T-cell (primary cell): Measurements from ENCODE around the gene LBR. TPM values are rescaled to one million over a fixed set of nuclear protein-coding genes. Genes with fewer than 3 reads are reported as not detected.

Experiments
- ATAC-seq, 4 experiments: fragments of 200-7000 bp in 3 of 4; fragments of 150-1000 bp in 1 of 4; cut with Tn5 transposase; replicated peaks in 1 of 4; 1 replicate in 3 of 4; 2 replicates in 1 of 4; pipeline ENCODE4 v1.10.0; 2021; ENCODE audit warnings: moderate library complexity in 3 of 4, mild to moderate bottlenecking in 2 of 4, moderate number of reproducible peaks in 1 of 4
- CTCF ChIA-PET, 2 donors: fragments of 300-600 bp; sonication (Branson Sonifier 250); formaldehyde crosslinking; loops; one replicate each; lab custom pipeline; 2022; ENCODE audit warnings: antibody characterized with exemption in 2 of 2; lab: Charles Lee
- POLR2A ChIA-PET, 2 donors: fragments of 300-600 bp; sonication (Branson Sonifier 250); formaldehyde crosslinking; loops; one replicate each; lab custom pipeline; 2022; ENCODE audit warnings: antibody characterized with exemption in 2 of 2; lab: Charles Lee
- DNase-seq, 35 experiments: peaks; one replicate each; pipeline versions ENCODE4 v3.0.0 to v3.0.0-alpha.2; 2013 to 2023
- H3K27ac ChIP-seq: one replicate; pipeline ENCODE4 v1.5.1; 2013; ENCODE audit warnings: low read length
- H3K27me3 ChIP-seq, 2 experiments: replicated peaks in 1 of 2; 1 replicate in 1 of 2; 2 replicates in 1 of 2; pipeline versions ENCODE4 v1.6.1 to v1.7.0; 2013; ENCODE audit warnings: low read length in 1 of 2, mixed read lengths in 1 of 2; ENCODE audit not compliant: control insufficient read depth in 2 of 2, insufficient read depth in 2 of 2; ENCODE audit errors: extremely low read depth in 1 of 2
- H3K36me3 ChIP-seq, 2 donors: 1 replicate in 1 of 2; 2 replicates in 1 of 2; pipeline versions ENCODE4 v1.6.1 to v1.7.0; 2013; ENCODE audit warnings: low read length in 1 of 2; ENCODE audit not compliant: control insufficient read depth in 2 of 2, insufficient read depth in 1 of 2; ENCODE audit errors: extremely low read depth in 1 of 2
- H3K4me1 ChIP-seq, 2 experiments: 1 replicate in 1 of 2; 2 replicates in 1 of 2; pipeline versions ENCODE4 v1.6.1 to v1.7.0; 2013; ENCODE audit warnings: low read length in 2 of 2, mixed read lengths in 1 of 2; ENCODE audit not compliant: insufficient read depth in 2 of 2, control insufficient read depth in 1 of 2; ENCODE audit errors: extremely low read depth in 1 of 2
- H3K4me3 ChIP-seq, 2 donors: 1 replicate in 1 of 2; 2 replicates in 1 of 2; pipeline versions ENCODE4 v1.5.1 to v1.7.0; 2013; ENCODE audit warnings: mild to moderate bottlenecking in 2 of 2, low read length in 1 of 2, moderate library complexity in 1 of 2; ENCODE audit not compliant: control insufficient read depth in 1 of 2; ENCODE audit errors: extremely low read depth in 1 of 2
- H3K9me3 ChIP-seq: 2 replicates; pipeline ENCODE4 v1.7.0; 2013
- H3K27ac Mint-ChIP-seq, 2 donors: one replicate each; pipeline ENCODE4 v1.8.0; 2020 to 2021; ENCODE audit warnings: mild to moderate bottlenecking in 2 of 2, mixed read lengths in 2 of 2
- H3K27me3 Mint-ChIP-seq, 2 donors: one replicate each; pipeline ENCODE4 v1.8.0; 2021 to 2022; ENCODE audit warnings: mixed read lengths in 2 of 2
- H3K36me3 Mint-ChIP-seq: one replicate; pipeline ENCODE4 v1.8.0; 2021; ENCODE audit warnings: mixed read lengths
- H3K4me1 Mint-ChIP-seq, 3 donors: one replicate each; pipeline ENCODE4 v1.8.0; 2020 to 2022; ENCODE audit warnings: mixed read lengths in 3 of 3, mild to moderate bottlenecking in 1 of 3
- H3K4me3 Mint-ChIP-seq, 3 donors: one replicate each; pipeline ENCODE4 v1.8.0; 2020 to 2022; ENCODE audit warnings: mild to moderate bottlenecking in 3 of 3, mixed read lengths in 3 of 3, moderate library complexity in 3 of 3
- H3K9me3 Mint-ChIP-seq, 3 donors: one replicate each; pipeline ENCODE4 v1.8.0; 2020 to 2022; ENCODE audit warnings: mixed read lengths in 3 of 3
- WGBS: methylation state at CpG from one replicate; pipeline ENCODE4 v1.1.5; 2013; ENCODE audit warnings: missing lambda C conversion rate; ENCODE audit not compliant: insufficient coverage; 5-methylcytosine and 5-hydroxymethylcytosine counted together
- total RNA-seq, 35 experiments: library from RNA in 6 of 35; stranded (reverse) in 6 of 35; fragments of 120-200 nt in 1 of 35; gene quantifications; one replicate each; pipeline versions ENCODE4 v1.2.1 to v1.2.4 and lab custom pipeline; 2013 to 2026

LBR gene
- total RNA-seq, 5 donors from 2014 or later (not counting 1 experiment from before 2014, with no cell fraction given): 105 to 142 (median 118) TPM

DNA sequence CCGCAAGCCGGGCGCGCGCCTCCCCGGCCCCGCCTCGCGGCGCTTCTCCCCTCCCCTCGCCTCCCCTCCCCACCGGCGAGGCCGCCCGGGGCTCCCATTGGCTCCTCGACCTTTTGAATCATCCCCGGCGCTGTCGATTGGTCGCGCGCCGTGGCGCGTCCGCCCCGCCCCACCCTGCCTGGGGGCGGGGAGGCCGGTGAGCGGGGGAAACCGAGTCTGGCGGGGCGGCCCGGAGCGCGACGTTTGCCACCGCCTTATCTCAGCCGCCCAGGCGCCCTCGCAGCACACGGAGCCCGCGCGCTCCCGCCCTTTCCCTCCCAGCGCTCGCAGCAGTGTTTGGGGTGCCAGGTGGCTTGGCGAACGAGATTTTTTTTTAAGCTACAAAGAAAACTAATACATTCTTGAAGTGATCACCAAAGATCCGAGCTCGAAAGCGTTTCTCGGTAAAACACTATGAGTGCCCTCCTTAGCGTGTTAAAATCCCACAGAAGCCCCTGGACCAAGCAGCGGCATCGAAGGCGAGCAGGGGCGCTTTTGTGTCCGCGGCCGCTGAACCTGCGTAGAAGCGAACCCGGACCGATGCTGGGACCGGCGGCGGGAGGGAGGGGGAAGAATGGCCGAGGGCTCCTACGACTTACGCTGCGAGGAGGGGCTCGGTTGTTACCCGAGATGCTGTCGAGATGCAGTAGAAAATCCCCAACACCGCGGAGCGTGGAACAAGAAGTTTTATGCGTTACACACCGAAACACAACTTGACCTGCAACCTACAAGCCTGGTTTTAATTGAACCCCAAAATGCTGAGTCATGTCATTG, 436 bp upstream of the LBR start:
- Histone ChIP-seq H3K4me3 (peak overlapping the region; percentile 87 to 96), H3K4me1 (peaks cover 31 to 43% of the 10 kb centered on the region in 2 experiments), H3K27ac (peak overlapping the region; percentile 91), H3K9me3 (no peaks in the 10 kb centered on the region), H3K36me3 (peaks cover 0 to 3% of the 10 kb centered on the region in 2 donors), H3K27me3 (no peaks in the 10 kb centered on the region)
- ATAC-seq: peak; percentile 90 to 95 (median 92)
- ChIA-PET POLR2A (interaction anchor here (0.6 to 1.5 kb wide), 9 partner anchors 12 to 573 kb away, joined by 3 to 17 read pairs (median 3); no protein-coding TSS in a partner anchor), CTCF (interaction anchor here (0.5 to 5.3 kb wide), 11 partner anchors 13 to 980 kb away, joined by 3 to 43 read pairs (median 4); partner anchors contain the start of gene PARP1 (in 1 of the 2))
- Mint-ChIP-seq H3K4me1 (peaks cover 38 to 44% (median 43%) of the 10 kb centered on the region in 3 donors), H3K9me3 (no peaks in the 10 kb centered on the region), H3K27ac (peak overlapping the region; percentile 86 to 91), H3K4me3 (peak overlapping the region; percentile 87 to 92 (median 90)), H3K36me3 (no peaks in the 10 kb centered on the region), H3K27me3 (no peaks in the 10 kb centered on the region)
- under 1% methylated on average over 61 of the region's 81 CpGs for WGBS
- DNase-seq: peak; percentile 84 to 94 (median 88)

DNA sequence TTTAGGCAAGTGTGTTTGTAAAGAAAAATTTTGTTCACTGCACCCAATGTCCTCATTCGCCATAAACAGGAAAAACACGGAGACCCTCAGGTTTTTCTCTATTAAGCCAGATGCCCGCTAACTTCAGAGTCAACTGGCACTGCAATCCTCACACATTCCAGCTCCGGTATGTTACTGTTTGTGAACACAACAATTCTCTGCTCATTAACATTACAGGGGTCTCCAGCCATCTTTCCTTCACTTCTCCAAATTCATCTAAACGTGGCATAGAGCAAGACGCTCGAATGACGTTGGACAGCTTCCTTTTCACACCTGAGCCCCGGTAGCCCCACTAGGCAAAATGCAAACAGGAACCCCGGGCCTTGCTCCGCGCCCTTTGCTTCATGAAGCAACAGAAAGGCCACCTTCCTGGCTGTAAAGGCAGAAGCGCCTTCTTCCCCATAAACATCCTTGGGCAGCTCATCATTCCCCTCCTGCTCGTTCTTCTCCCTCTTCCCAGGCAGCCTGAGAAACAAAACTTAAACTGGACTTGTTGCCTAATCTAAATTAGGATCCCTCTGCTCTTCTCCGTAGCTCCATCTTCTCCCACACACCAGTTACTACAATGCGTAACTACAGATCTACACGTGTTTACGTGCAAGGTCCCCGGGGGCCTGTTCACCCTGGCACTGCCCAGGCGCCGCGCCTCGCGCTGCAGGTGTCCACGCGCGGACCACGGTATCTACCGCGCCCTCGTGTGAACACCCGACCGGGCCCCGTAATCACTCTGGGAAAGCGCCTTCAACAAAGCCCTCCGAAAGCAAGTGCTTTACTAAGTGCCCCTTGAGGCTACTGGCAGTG, 1.2 kb downstream of the LBR start:
- ChIA-PET CTCF (interaction anchor here (0.6 to 5.3 kb wide), 7 partner anchors 12 to 981 kb away, joined by 3 to 43 read pairs (median 4); partner anchors contain the start of gene PARP1 (in 1 of the 2)), POLR2A (interaction anchor here (0.5 to 1.0 kb wide), 9 partner anchors 10 to 1234 kb away, joined by 3 to 8 read pairs (median 3); no protein-coding TSS in a partner anchor)

DNA sequence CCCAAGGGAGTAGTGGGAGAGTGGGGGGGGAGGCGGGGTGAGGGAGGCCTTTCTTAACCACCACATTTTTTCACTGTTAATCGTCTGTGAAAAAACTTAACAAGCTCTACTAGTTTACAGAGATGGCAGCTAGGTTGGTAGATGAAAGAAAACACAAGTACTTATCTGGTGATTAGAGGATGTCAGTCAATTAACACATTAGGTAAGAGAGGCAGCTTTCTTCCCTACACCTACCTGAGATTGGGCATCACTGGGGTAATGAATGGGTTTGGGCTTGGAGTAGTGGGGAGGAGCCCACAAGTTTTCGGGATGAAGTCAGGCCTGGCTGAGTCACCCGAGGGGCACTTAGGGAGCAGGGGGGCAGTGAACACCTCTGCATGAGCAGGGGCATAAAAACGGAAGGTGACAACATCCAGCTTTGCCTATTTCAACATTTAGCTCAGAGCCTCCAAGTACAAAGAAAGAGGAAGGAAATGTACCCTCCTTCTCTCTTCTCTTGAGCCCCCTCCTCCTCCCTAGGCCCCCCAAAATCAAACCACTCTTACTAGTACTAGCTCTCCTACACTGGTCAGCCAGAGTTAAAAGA, 2.5 kb downstream of the LBR start:
- no peaks in the 10 kb centered on the region for H3K27me3 ChIP-seq
- 19% methylated on average over 3 of the region's 5 CpGs for WGBS
- CTCF ChIA-PET: interaction anchor here (0.8 to 5.3 kb wide), 5 partner anchors 10 to 43 kb away, joined by 3 to 43 read pairs (median 4); no protein-coding TSS in a partner anchor
- DNase-seq (no peak), ATAC-seq (no peak)
- H3K36me3 Mint-ChIP-seq: peaks cover 11% of the 10 kb centered on the region
- H3K27me3 Mint-ChIP-seq: no peaks in the 10 kb centered on the region
- peaks cover 32 to 49% of the 10 kb centered on the region in 2 experiments for H3K4me1 ChIP-seq
- H3K9me3 ChIP-seq: no peaks in the 10 kb centered on the region
- no peak overlapping the region for H3K27ac ChIP-seq
- H3K4me3 Mint-ChIP-seq: peak overlapping the region; percentile 85 to 90 (median 90)
- H3K36me3 ChIP-seq: peaks cover 0 to 21% of the 10 kb centered on the region in 2 donors
- peak overlapping the region; percentile 24 to 64 for H3K27ac Mint-ChIP-seq
- H3K9me3 Mint-ChIP-seq: no peaks in the 10 kb centered on the region
- H3K4me1 Mint-ChIP-seq: peaks cover 57 to 62% (median 62%) of the 10 kb centered on the region in 3 donors
- H3K4me3 ChIP-seq: peak overlapping the region in 1 of 2 donors; percentile 1
- POLR2A ChIA-PET: interaction anchor here (0.6 to 1.1 kb wide), 6 partner anchors 16 to 764 kb away, joined by 3 to 6 read pairs (median 3); no protein-coding TSS in a partner anchor

More for the DNA sequence above, 1.2 kb downstream of the LBR start:
- Mint-ChIP-seq H3K27ac (peak overlapping the region; percentile 85 to 94), H3K4me3 (peak overlapping the region; percentile 85 to 90 (median 90)), H3K27me3 (no peaks in the 10 kb centered on the region), H3K4me1 (peaks cover 54 to 59% (median 59%) of the 10 kb centered on the region in 3 donors), H3K36me3 (peaks cover 6% of the 10 kb centered on the region), H3K9me3 (no peaks in the 10 kb centered on the region)
- Histone ChIP-seq H3K36me3 (peaks cover 0 to 15% of the 10 kb centered on the region in 2 donors), H3K27ac (peak overlapping the region; percentile 65), H3K4me1 (peaks cover 32 to 49% of the 10 kb centered on the region in 2 experiments), H3K4me3 (peak overlapping the region; percentile 90 to 96), H3K9me3 (no peaks in the 10 kb centered on the region), H3K27me3 (no peaks in the 10 kb centered on the region)
- DNase-seq (peak in 27 of 35 experiments; percentile 7 to 58 (median 33)), ATAC-seq (no peak)
- WGBS: 2% methylated on average over 35 of the region's 36 CpGs

DNA sequence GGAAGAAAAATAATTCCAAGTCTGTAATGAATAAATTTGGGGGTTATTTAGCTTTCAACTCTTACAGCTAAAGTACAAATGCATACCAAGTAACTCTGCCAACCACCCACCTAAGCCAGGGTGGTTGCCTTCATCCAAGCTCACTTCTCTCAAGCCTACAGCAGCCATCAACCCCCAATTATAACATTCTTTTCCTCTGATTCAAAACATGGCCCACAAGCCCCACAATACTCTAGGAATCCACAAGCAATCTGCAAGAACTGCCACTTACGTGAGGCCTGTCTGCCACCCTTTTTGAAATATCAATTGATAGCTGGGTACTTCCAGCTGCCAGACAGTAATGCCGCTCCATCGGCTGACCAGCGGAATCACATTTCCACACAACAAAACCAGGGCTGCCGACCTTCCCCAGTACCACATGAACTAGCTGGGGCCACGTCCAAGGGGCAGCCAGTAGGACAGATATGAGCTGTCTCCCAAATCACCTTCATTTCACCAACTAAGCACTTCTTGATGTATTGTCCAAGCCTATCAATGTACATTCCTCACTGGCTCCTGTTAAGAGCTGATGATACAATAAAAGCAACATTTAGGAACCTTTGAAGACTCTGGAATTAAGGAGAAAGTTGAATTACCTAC, 3.2 kb downstream of the LBR start:
- Histone ChIP-seq H3K27me3 (no peaks in the 10 kb centered on the region), H3K4me3 (no peak overlapping the region), H3K9me3 (no peaks in the 10 kb centered on the region), H3K27ac (no peak overlapping the region), H3K4me1 (peaks cover 32 to 49% of the 10 kb centered on the region in 2 experiments), H3K36me3 (peaks cover 0 to 24% of the 10 kb centered on the region in 2 donors)
- ATAC-seq (no peak), DNase-seq (no peak)
- H3K9me3 Mint-ChIP-seq: no peaks in the 10 kb centered on the region
- ChIA-PET POLR2A (interaction anchor here (0.6 to 1.1 kb wide), 4 partner anchors 17 to 765 kb away, joined by 3 to 4 read pairs (median 3); no protein-coding TSS in a partner anchor), CTCF (interaction anchor here (0.8 to 5.3 kb wide), 5 partner anchors 15 to 43 kb away, joined by 3 to 43 read pairs (median 5); no protein-coding TSS in a partner anchor)
- WGBS: 71% methylated on average over 6 of the region's 6 CpGs
- H3K27me3 Mint-ChIP-seq: no peaks in the 10 kb centered on the region
- peaks cover 57 to 64% (median 63%) of the 10 kb centered on the region in 3 donors for H3K4me1 Mint-ChIP-seq
- peak overlapping the region in 2 of 3 donors; percentile 90 for H3K4me3 Mint-ChIP-seq
- no peak overlapping the region for H3K27ac Mint-ChIP-seq
- H3K36me3 Mint-ChIP-seq: peaks cover 13% of the 10 kb centered on the region

DNA sequence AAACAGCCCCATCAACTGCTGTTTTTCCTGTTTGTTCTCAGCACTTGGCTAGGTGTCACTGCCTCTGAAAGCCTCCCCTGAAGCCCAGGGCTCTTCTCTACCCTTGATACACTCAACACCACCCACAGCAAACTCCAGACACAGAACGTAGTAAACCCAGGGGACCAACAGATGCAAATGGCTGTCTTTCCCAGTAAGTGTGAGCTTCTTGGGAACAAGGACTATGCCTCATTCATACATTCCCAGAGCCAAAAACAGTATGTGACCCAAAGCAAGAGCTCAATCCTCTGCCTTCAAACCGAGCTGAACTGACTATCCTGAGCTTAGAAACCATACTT, 4.4 kb downstream of the LBR start:
- DNase-seq (no peak), ATAC-seq (no peak)
- Mint-ChIP-seq H3K4me3 (peak overlapping the region in 1 of 3 donors; percentile 90), H3K9me3 (no peaks in the 10 kb centered on the region), H3K27ac (peak overlapping the region; percentile 8 to 30), H3K27me3 (no peaks in the 10 kb centered on the region), H3K4me1 (peaks cover 58 to 64% (median 62%) of the 10 kb centered on the region in 3 donors), H3K36me3 (peaks cover 21% of the 10 kb centered on the region)
- 64% methylated on average over 2 of the region's 2 CpGs for WGBS
- Histone ChIP-seq H3K9me3 (no peaks in the 10 kb centered on the region), H3K27me3 (no peaks in the 10 kb centered on the region), H3K27ac (peak overlapping the region; percentile 0), H3K4me3 (no peak overlapping the region), H3K4me1 (peaks cover 26 to 44% of the 10 kb centered on the region in 2 experiments), H3K36me3 (peaks cover 6 to 35% of the 10 kb centered on the region in 2 donors)
- ChIA-PET POLR2A (no interaction called here), CTCF (interaction anchor here in 1 of 2 donors (1.3 kb wide), 1 partner anchor 18 kb away, joined by 5 read pairs; no protein-coding TSS in a partner anchor)
